ENCODE results near the gene ACTR1A.
A peak's percentile ranks its signal among the peaks of the same experiment; 100 is the strongest.
"Not testable (repeated sequence)": the region's sequence is repeated elsewhere in the genome, so short reads cannot be mapped to it uniquely, and the experiment has no call there.

ACTR1A gene

GRCh38 chr10:102454662-102455487 lies 47.6 kb downstream of the ACTR1A start:
- not testable (repeated sequence) for DNase-seq (ENCODE audit: low read depth)

GRCh38 chr10:102453502-102453901 lies 49.0 kb downstream of the ACTR1A start:
- DNase-seq (ENCODE audit: low read depth), result no peak

GRCh38 chr10:102452672-102453340 lies 49.7 kb downstream of the ACTR1A start:
- no peak for DNase-seq (ENCODE audit: low read depth)

- DNase-seq (ENCODE audit: low read depth), result no peak
These were observed 51.2 kb downstream of the ACTR1A start, which contains the start of gene C10orf95 for GRCh38 chr10:102451105-102451969. TSS of gene C10orf95 (minus strand) at chr10:102451543. CDS start at chr10:102451093, 450 bp downstream.

GRCh38 chr10:102450374-102451104 lies 52.0 kb downstream of the ACTR1A start:
- DNase-seq (ENCODE audit: low read depth), result peak; percentile 79

- DNase-seq (ENCODE audit: low read depth), result no peak
These were observed 52.5 kb downstream of the ACTR1A start for GRCh38 chr10:102450124-102450373.

- peak; percentile 87 for DNase-seq (ENCODE audit: low read depth)
These were observed 53.0 kb downstream of the ACTR1A start for GRCh38 chr10:102449321-102450123.

- no peak for DNase-seq (ENCODE audit: low read depth)
These were observed 57.7 kb downstream of the ACTR1A start for GRCh38 chr10:102444851-102445250.

- DNase-seq (ENCODE audit: low read depth), result no peak
These were observed 64.1 kb downstream of the ACTR1A start for GRCh38 chr10:102438374-102438773.

GRCh38 chr10:102437515-102437914 lies 65.0 kb downstream of the ACTR1A start:
- DNase-seq (ENCODE audit: low read depth), result no peak

- no peak for DNase-seq (ENCODE audit: low read depth)
These were observed 66.2 kb downstream of the ACTR1A start for GRCh38 chr10:102436312-102436711.

- DNase-seq (ENCODE audit: low read depth), result peak; percentile 53
These were observed 66.8 kb downstream of the ACTR1A start for GRCh38 chr10:102435529-102436233.

GRCh38 chr10:102435133-102435497 lies 67.4 kb downstream of the ACTR1A start:
- no peak for DNase-seq (ENCODE audit: low read depth)

GRCh38 chr10:102434394-102435132 lies 67.9 kb downstream of the ACTR1A start:
- DNase-seq (ENCODE audit: low read depth), result no peak

- no peak for DNase-seq (ENCODE audit: low read depth)
These were observed 68.9 kb downstream of the ACTR1A start for GRCh38 chr10:102433619-102434046.

- DNase-seq (ENCODE audit: low read depth), result peak; percentile 86
These were observed 70.2 kb downstream of the ACTR1A start, which contains the start of gene CUEDC2 for GRCh38 chr10:102432162-102432950. TSS of gene CUEDC2 (minus strand) at chr10:102432574. CDS start at chr10:102425188, 7,386 bp downstream.

- no peak for DNase-seq (ENCODE audit: low read depth)
These were observed 70.9 kb downstream of the ACTR1A start for GRCh38 chr10:102431452-102432124.

GRCh38 chr10:102429468-102429867 lies 73.0 kb downstream of the ACTR1A start:
- DNase-seq (ENCODE audit: low read depth), result no peak
